ENCODE measurements around the gene RADX.
"Not testable (repeated sequence)": the region's sequence is repeated elsewhere in the genome, so short reads cannot be mapped to it uniquely, and the experiment has no call there.

The RADX gene, protein sequence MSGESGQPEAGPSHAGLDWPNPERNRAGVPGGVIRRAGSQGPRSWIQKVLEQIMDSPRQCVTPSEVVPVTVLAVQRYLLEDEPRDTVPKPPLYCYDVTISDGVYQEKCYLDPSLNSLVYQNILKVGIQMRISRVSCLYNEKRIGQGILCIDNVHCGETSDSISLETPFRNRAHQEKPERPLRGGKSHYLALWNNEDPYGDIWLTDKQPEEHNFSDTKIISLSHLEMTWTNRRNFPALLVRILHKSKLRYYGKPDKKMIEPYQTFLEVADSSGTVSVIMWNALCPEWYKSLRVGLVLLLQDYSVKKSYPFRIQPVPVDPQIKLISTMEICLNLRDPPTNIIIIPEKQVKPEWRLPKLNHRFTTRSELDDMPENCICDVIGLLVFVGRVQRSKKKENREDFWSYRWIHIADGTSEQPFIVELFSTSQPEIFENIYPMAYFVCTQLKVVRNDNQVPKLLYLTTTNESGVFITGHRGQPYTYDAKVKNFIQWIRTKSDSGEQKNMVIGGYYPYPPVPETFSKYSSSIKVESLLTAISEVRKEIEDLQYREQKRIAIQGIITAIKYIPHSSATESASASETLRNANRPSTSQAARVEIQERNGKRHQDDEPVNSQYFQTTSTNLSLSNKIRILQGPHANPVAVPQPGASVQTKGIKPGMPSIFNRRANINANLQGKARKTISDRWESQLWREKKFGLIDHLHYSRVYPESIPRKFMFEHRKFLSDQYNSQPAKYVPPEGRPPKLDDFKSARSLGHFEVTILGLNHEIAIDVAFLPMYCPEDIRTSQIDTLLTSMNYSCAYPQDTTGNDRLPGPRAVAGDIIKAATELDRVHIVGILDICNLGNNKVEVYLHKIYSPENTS

DNA sequence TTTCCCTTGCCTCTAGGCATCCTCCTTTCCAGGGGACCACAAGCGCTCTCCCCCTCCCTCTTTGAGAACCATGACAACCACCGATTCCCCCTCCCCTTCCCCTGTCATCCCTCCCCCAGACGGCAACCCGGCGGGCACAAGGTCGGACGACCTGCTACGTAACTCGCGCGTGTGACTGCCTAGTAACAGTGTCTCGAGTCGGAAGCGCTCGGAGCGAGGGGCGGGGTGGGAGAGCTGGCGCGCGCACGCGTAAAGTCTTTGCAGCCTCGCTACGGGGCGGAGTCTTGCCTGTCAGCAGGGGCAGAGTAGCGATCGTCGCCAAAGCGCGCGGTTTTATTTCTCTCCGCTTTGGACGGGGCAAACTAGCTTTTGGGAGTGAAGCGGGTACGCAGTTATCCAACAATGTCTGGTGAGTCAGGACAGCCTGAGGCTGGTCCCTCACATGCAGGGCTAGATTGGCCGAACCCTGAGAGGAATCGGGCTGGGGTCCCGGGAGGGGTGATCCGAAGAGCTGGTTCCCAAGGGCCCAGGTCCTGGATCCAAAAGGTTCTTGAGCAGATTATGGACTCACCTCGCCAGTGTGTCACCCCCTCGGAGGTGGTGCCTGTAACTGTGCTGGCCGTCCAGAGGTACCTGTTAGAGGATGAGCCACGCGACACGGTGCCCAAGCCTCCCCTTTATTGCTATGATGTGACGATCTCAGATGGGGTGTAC, at the start of gene RADX:
Gene RADX (plus strand): TSS at position 300 of the 714 bp plus-strand sequence. CDS start 103 bp downstream, at position 403.
- DNase-seq, result peak; percentile 81 to 87

- DNase-seq, result no peak
Measured at GRCh38 chrX:106564986-106565385, 46.8 kb upstream of the RADX start.

GRCh38 chrX:106566362-106566761, 45.4 kb upstream of the RADX start:
- no peak for DNase-seq

DNA sequence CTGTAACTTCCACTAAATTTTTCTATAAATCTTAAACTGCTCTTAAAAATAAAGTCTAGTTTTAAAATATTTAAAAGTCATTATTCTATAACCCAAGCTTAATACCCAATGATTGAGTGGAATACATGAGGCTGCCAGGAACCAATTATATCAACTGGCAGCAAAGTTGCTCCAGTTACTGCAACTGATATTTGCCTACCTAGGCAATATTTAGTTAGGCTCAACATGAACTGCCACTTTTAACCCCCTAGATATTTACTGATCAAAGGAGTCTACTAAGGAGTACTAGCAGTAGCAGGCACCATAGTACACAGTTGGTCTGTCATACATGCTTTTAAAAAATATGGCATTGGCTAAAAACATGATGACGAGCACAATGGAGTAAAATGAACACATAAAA, 29.9 kb upstream of the RADX start:
- no peak for DNase-seq

DNA sequence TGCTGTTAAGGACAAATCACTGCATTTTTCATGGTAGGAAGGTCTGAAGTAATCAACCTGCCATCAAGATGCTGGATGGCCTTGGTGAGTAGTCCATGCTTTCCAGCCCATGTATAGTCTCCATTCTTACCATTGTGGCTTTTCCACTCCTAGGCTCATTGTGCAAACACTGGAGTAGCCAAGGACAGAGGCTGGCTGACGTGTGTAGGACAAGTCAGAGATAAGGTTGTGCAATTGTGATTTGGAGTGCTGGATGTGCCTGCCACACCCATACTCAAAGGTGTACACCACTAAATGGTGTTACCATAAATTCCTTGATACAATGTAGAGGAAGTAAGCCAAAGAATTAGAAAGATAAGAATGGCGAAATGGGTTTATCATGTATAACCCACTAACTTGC, 26.3 kb upstream of the RADX start:
- no peak for DNase-seq

- DNase-seq, result no peak
Measured at GRCh38 chrX:106588801-106589200, 23.0 kb upstream of the RADX start.

DNA sequence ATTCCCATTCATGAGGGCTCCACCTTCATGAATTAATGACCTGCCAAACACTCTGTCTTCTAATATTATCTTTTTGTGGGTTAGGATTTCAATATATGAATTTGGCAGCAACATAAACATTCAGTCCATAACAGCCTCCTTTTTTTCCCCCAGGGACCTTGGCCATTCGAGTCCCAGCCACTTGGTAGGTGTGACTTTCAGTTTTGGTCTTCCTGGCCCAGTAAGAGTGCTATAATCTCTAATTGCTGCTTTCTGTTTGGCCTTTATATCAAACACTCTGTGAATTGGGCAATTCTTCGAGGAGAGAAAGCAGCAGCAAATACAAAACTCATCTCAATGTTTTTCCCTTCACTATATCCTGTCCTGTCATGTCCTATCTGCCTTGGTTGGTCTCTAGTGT, 12.4 kb upstream of the RADX start:
- DNase-seq, result no peak

DNA sequence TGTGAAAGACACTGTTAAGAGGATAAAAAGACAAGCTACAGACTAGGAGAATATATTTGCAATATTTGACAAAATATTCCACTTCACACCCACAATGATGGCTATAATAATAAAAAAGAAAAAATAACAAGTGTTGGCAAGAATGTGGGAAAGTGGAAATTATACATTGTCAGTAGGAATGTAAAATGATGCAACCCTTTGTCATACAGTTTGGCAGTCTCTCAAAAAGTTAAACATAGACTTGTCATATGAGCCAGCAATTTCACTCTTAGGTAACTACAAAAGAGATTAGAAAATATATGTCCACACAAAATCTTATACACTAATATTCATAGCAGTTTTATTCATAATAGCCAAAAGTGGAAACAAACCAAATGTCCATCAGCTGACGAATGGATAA, 5.2 kb upstream of the RADX start:
- no peak for DNase-seq

- no peak for DNase-seq
Measured at GRCh38 chrX:106608016-106608415, 3.8 kb upstream of the RADX start.

DNA sequence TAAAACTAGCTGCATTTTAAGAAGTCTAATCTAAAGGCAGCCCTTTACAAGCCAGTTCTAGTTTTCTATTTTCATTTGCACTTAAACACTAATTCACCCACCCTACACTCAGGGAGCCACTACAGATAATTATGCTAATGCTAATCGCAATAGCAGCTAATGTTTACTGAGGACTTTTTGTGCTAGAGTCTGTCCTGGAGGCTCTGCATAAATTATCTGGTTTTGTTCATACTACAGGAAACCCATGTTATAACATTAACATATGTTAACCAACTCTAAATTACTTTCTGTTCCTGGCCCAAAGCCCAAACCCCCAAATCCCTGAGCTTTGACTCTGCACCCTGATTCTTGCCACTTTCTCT, 480 bp upstream of the RADX start:
- DNase-seq, result no peak

GRCh38 chrX:106612393-106612763, 600 bp downstream of the RADX start:
- DNase-seq, result no peak

- DNase-seq, result no peak
Measured at GRCh38 chrX:106613277-106613676, 1.5 kb downstream of the RADX start.

DNA sequence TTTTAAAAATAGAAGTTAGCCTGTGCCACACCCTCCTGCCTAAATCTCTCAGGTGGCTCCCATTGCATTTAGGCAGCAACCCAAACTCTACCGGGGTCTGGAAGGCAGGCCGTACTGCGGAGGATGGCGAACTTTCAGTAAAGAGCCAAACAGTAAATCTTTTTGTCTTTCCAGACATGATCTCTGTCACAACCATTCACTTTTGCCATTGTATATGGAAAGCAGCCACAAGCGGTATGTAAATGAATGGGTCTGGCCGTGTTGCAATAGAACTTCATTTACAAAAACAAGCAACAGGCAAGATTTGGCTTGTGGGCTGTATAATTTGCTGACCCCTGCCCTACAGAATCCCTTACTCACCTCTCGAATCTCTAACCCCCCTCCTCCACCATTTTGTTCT, 3.3 kb downstream of the RADX start:
- DNase-seq, result no peak

GRCh38 chrX:106619797-106620196, 8.0 kb downstream of the RADX start:
- DNase-seq, result no peak

GRCh38 chrX:106621836-106622235, 10.1 kb downstream of the RADX start:
- DNase-seq, result no peak

GRCh38 chrX:106626789-106627188, 15.0 kb downstream of the RADX start:
- no peak for DNase-seq

DNA sequence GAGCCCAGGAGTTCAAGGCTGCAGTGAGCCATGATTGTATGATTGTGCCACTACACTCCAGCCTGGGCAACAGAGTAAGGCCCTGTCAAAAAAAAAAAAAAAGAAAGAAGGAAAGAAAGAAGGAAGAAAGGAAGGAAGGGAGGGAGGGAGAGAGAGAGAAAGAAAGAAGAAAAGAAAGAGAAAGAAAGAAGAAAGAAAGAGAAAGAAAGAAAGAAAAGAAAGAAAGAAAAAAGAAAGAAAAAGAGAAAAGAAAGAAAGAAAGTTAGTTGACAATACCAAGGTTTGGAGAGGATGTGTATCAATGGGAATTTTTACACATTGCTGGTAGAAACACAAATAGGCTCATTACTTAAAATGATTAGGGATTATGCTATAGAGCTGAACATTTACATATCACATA, 19.8 kb downstream of the RADX start:
- DNase-seq, result no peak

GRCh38 chrX:106649523-106650428, 38.0 kb downstream of the RADX start:
- no peak for DNase-seq

DNA sequence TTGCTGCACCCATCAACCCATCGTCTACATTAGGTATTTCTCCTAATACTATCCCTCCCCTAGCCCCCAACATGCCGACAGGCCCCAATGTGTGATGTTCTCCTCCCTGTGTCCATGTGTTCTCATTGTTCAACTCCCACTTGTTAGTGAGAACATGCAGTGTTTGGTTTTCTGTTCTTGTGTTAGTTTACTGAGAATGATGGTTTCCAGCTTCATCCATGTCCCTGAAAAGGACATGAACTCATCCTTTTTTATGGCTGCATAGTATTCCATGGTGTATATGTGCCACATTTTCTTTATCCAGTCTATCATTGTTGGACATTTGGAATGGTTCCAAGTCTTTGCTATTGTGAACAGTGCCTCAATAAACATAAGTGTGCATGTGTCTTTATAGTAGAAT, 41.8 kb downstream of the RADX start:
- DNase-seq, result not testable (repeated sequence)

GRCh38 chrX:106670631-106671030, 58.9 kb downstream of the RADX start:
- DNase-seq, result no peak

GRCh38 chrX:106672527-106672926, 60.7 kb downstream of the RADX start:
- no peak for DNase-seq

GRCh38 chrX:106680716-106681115, 68.9 kb downstream of the RADX start:
- no peak for DNase-seq

- DNase-seq, result no peak
Measured at GRCh38 chrX:106684207-106684606, 72.4 kb downstream of the RADX start.
